Measurements from ENCODE around the gene SLC25A2. TPM values are rescaled to one million over a fixed set of nuclear protein-coding genes. Genes with fewer than 3 reads are reported as not detected.

SLC25A2 gene
- total RNA-seq, 2 experiments from 2014 or later: 0.22 TPM; not detected in 1

DNA sequence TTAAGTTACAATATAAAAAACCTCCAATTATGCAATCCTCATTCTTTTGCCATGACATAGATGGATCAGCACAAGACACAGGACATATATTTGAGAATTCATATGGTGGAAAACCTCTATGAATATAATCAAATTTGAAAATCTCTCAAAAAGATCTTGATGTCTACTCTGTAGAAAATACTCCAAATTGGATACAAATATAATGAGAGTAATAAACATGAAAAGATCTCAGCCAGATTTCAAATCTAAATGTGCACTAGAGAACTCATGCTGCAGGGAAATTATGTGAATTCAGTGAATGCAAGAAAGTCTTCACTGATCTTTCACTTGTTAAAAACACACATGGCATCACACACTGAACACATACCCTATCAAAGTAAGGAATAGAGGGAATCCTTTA lies 44.9 kb downstream of the SLC25A2 start:
- intact Hi-C loops (cut with DNase I, micrococcal nuclease): no loop called here
- H3K27me3 ChIP-seq (ENCODE audit: control insufficient read depth in 1 of 2, insufficient read depth in 2 of 2, low read length in 2 of 2): no peaks in the 10 kb centered on the region
- no peaks in the 10 kb centered on the region for H3K27me3 Mint-ChIP-seq
- ChIA-PET POLR2A (no interaction called here), CTCF (no interaction called here)
- DNase-seq: no peak
- H3K9me3 ChIP-seq (ENCODE audit: control insufficient read depth in 1 of 2, insufficient read depth in 1 of 2, low read length in 2 of 2): peaks cover 34 to 99% of the 10 kb centered on the region in 2 experiments
- ATAC-seq (ENCODE audit: poor library complexity): no peak
- H3K36me3 ChIP-seq (ENCODE audit: insufficient read depth, low read length): no peaks in the 10 kb centered on the region
- no peak overlapping the region for H3K4me3 ChIP-seq (ENCODE audit: low read length)
- no peak overlapping the region for H3K27ac ChIP-seq (ENCODE audit: low read depth in 1 of 2, low read length in 2 of 2)
- no peak overlapping the region for H3K27ac Mint-ChIP-seq
- H3K36me3 Mint-ChIP-seq (ENCODE audit: low read depth): peaks cover 77% of the 10 kb centered on the region
- no peaks in the 10 kb centered on the region for H3K4me1 ChIP-seq (ENCODE audit: insufficient read depth, low read length)
- no peaks in the 10 kb centered on the region for H3K4me1 Mint-ChIP-seq (ENCODE audit: low read depth)
- H3K4me3 Mint-ChIP-seq: no peak overlapping the region
- H3K9me3 Mint-ChIP-seq: peaks cover 17% of the 10 kb centered on the region
- TF ChIP-seq CTCF (IDR thresholded peaks at IDR 0.05): no peak

DNA sequence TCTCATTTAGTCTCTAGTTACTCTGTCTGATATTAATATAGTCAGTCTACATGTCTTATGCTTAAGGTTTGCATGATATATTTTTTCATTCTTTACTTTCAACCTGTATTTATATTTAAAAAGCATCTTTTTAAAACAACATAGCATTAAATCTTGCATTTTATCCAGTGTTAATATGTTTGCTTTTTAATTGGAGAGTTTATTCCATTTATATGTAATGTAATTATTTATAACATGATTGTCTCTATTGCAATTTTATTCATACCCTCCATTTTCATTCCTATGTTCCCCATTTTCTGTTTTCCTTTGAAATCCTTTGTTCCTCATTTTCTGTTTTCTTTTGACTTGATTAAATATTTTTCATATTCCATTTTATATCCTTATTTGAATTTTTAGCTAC lies 45.4 kb downstream of the SLC25A2 start:
- peaks cover 16% of the 10 kb centered on the region for H3K9me3 Mint-ChIP-seq
- CTCF ChIA-PET: no interaction called here

More for the DNA sequence above, 45.4 kb downstream of the SLC25A2 start:
- Histone ChIP-seq H3K4me1 (ENCODE audit: insufficient read depth, low read length) (no peaks in the 10 kb centered on the region), H3K9me3 (ENCODE audit: control insufficient read depth in 1 of 2, insufficient read depth in 1 of 2, low read length in 2 of 2) (peaks cover 29 to 99% of the 10 kb centered on the region in 2 experiments), H3K36me3 (ENCODE audit: insufficient read depth, low read length) (no peaks in the 10 kb centered on the region), H3K27me3 (ENCODE audit: control insufficient read depth in 1 of 2, insufficient read depth in 2 of 2, low read length in 2 of 2) (no peaks in the 10 kb centered on the region), H3K4me3 (ENCODE audit: low read length) (no peak overlapping the region), H3K27ac (ENCODE audit: low read depth in 1 of 2, low read length in 2 of 2) (no peak overlapping the region)
- H3K27me3 Mint-ChIP-seq: no peaks in the 10 kb centered on the region
- POLR2A ChIA-PET: no interaction called here
- H3K27ac Mint-ChIP-seq: no peak overlapping the region
- no peaks in the 10 kb centered on the region for H3K4me1 Mint-ChIP-seq (ENCODE audit: low read depth)
- no peak for TF ChIP-seq CTCF (IDR thresholded peaks at IDR 0.05)
- ATAC-seq (ENCODE audit: poor library complexity): no peak
- H3K4me3 Mint-ChIP-seq: no peak overlapping the region
- no peak for DNase-seq
- intact Hi-C loops (cut with DNase I, micrococcal nuclease): no loop called here
- H3K36me3 Mint-ChIP-seq (ENCODE audit: low read depth): peaks cover 73% of the 10 kb centered on the region

Other genes starting within 250 kb of the SLC25A2 start
- not detected for gene PCDHB2, start 209.4 kb downstream of the SLC25A2 start, total RNA-seq
- not detected for gene PCDHB3, start 203.6 kb downstream of the SLC25A2 start, total RNA-seq
- not detected for gene PCDHB4, start 182.2 kb downstream of the SLC25A2 start, total RNA-seq
- under 1 TPM in 1 of 2 experiments, not detected in 1; 0.08 TPM for gene PCDHB5, start 168.8 kb downstream of the SLC25A2 start, total RNA-seq
- not detected for gene PCDHB6, start 154.0 kb downstream of the SLC25A2 start, total RNA-seq
- not detected for gene PCDHB7, start 131.4 kb downstream of the SLC25A2 start, total RNA-seq
- not detected for gene PCDHB8, start 126.3 kb downstream of the SLC25A2 start, total RNA-seq
- not detected for gene PCDHB16, start 121.7 kb downstream of the SLC25A2 start, total RNA-seq
- gene PCDHB9, start 116.9 kb downstream of the SLC25A2 start, total RNA-seq: not detected
- gene PCDHB10, start 111.7 kb downstream of the SLC25A2 start, total RNA-seq: not detected
- gene PCDHB11, start 104.4 kb downstream of the SLC25A2 start, total RNA-seq: not detected
- gene PCDHB12, start 95.3 kb downstream of the SLC25A2 start, total RNA-seq: not detected
- gene PCDHB13, start 90.1 kb downstream of the SLC25A2 start, total RNA-seq: not detected
- gene PCDHB14, start 80.7 kb downstream of the SLC25A2 start, total RNA-seq: not detected
- gene PCDHB15, start 58.7 kb downstream of the SLC25A2 start, total RNA-seq: not detected
- 10 to 100 TPM; 80.5 TPM for gene TAF7, start 16.7 kb upstream of the SLC25A2 start, total RNA-seq
- not detected for gene PCDHGA1, start 26.5 kb upstream of the SLC25A2 start, total RNA-seq
- gene PCDHGA2, start 34.7 kb upstream of the SLC25A2 start, total RNA-seq: not detected
- not detected for gene PCDHGA3, start 39.8 kb upstream of the SLC25A2 start, total RNA-seq
- under 1 TPM in 1 of 2 experiments, not detected in 1; 0.05 TPM for gene PCDHGB1, start 46.0 kb upstream of the SLC25A2 start, total RNA-seq
- gene PCDHGA4, start 51.0 kb upstream of the SLC25A2 start, total RNA-seq: under 1 TPM; 0.08 TPM
- gene PCDHGB2, start 55.9 kb upstream of the SLC25A2 start, total RNA-seq: under 1 TPM; 0.19 to 0.20 TPM
- gene PCDHGA5, start 60.1 kb upstream of the SLC25A2 start, total RNA-seq: under 1 TPM in 1 of 2 experiments, not detected in 1; 0.08 TPM
- under 1 TPM; 0.11 to 0.28 TPM for gene PCDHGB3, start 66.2 kb upstream of the SLC25A2 start, total RNA-seq
- under 1 TPM in 1 of 2 experiments, not detected in 1; 0.11 TPM for gene PCDHGA6, start 69.8 kb upstream of the SLC25A2 start, total RNA-seq
- not detected for gene PCDHGA7, start 78.7 kb upstream of the SLC25A2 start, total RNA-seq
- gene PCDHGB4, start 83.6 kb upstream of the SLC25A2 start, total RNA-seq: not detected
- not detected for gene PCDHGA8, start 88.6 kb upstream of the SLC25A2 start, total RNA-seq
- under 1 TPM; 0.14 to 0.20 TPM for gene PCDHGB5, start 93.9 kb upstream of the SLC25A2 start, total RNA-seq
- not detected for gene PCDHGA9, start 98.7 kb upstream of the SLC25A2 start, total RNA-seq
- gene PCDHGB6, start 104.0 kb upstream of the SLC25A2 start, total RNA-seq: under 1 TPM in 1 of 2 experiments, not detected in 1; 0.06 TPM
- under 1 TPM in 1 of 2 experiments, not detected in 1; 0.08 TPM for gene PCDHGA10, start 108.9 kb upstream of the SLC25A2 start, total RNA-seq
- gene PCDHGB7, start 113.6 kb upstream of the SLC25A2 start, total RNA-seq: not detected
- gene PCDHGA11, start 117.0 kb upstream of the SLC25A2 start, total RNA-seq: not detected
- gene PCDHGA12, start 126.5 kb upstream of the SLC25A2 start, total RNA-seq: not detected
- not detected for gene PCDHGC3, start 171.9 kb upstream of the SLC25A2 start, total RNA-seq
- gene PCDHGC4, start 181.0 kb upstream of the SLC25A2 start, total RNA-seq: not detected
- gene PCDHGC5, start 185.0 kb upstream of the SLC25A2 start, total RNA-seq: not detected